CD14-positive monocyte (primary cell): ENCODE measurements around the gene LEF1. TPM values are rescaled to one million over a fixed set of nuclear protein-coding genes. Genes with fewer than 3 reads are reported as not detected.

Experiments used
- DNase-seq, 3 donors: peaks; one replicate each; pipeline ENCODE4 v3.0.0-alpha.2; 2011 to 2022
- H2AFZ ChIP-seq: 2 replicates; pipeline ENCODE4 v1.6.0; 2012; ENCODE audit warnings: mild to moderate bottlenecking, low read depth, low read length, inconsistent platforms; ENCODE audit not compliant: insufficient read depth, poor library complexity, severe bottlenecking
- H3K27ac ChIP-seq, 2 donors: 1 replicate in 1 of 2; 2 replicates in 1 of 2; pipeline ENCODE4 v1.5.1; 2012 to 2013; ENCODE audit warnings: low read length in 2 of 2, control low read depth in 1 of 2, inconsistent platforms in 1 of 2, low read depth in 1 of 2, mild to moderate bottlenecking in 1 of 2
- H3K27me3 ChIP-seq, 2 donors: one replicate each; pipeline versions ENCODE4 v1.6.0 to v1.6.1; 2011 to 2013; ENCODE audit warnings: low read length in 2 of 2; ENCODE audit not compliant: control insufficient read depth in 2 of 2, insufficient read depth in 2 of 2
- H3K36me3 ChIP-seq, 2 donors: replicated peaks in 1 of 2; 1 replicate in 1 of 2; 2 replicates in 1 of 2; pipeline versions ENCODE4 v1.5.1 to v1.6.1; 2012 to 2013; ENCODE audit warnings: low read length in 2 of 2, control low read depth in 1 of 2, inconsistent platforms in 1 of 2, mild to moderate bottlenecking in 1 of 2; ENCODE audit not compliant: insufficient read depth in 2 of 2, control insufficient read depth in 1 of 2
- H3K4me1 ChIP-seq, 2 donors: 1 replicate in 1 of 2; 2 replicates in 1 of 2; pipeline versions ENCODE4 v1.5.1 to v1.6.1; 2012 to 2013; ENCODE audit warnings: low read length in 2 of 2, control low read depth in 1 of 2, inconsistent platforms in 1 of 2, mild to moderate bottlenecking in 1 of 2, moderate library complexity in 1 of 2; ENCODE audit not compliant: insufficient read depth in 2 of 2, control insufficient read depth in 1 of 2
- H3K4me2 ChIP-seq: replicated peaks from 2 replicates; pipeline ENCODE3; 2012; ENCODE audit warnings: low read length, moderate library complexity, mild to moderate bottlenecking; ENCODE audit not compliant: poor library complexity, severe bottlenecking; ENCODE audit errors: extremely low read depth
- H3K4me3 ChIP-seq, 3 experiments: fragments of 200-600 bp in 1 of 3; sonication (generic) in 1 of 3; replicated peaks in 1 of 3; 1 replicate in 2 of 3; 2 replicates in 1 of 3; pipeline ENCODE4 v1.5.1; 2011 to 2013; ENCODE audit warnings: low read length in 3 of 3, mild to moderate bottlenecking in 3 of 3, control low read depth in 2 of 3, low read depth in 2 of 3, inconsistent platforms in 1 of 3, moderate library complexity in 1 of 3
- H3K79me2 ChIP-seq: 2 replicates; pipeline ENCODE4 v1.6.0; 2012; ENCODE audit warnings: mild to moderate bottlenecking, control low read depth, inconsistent platforms, low read length, moderate library complexity; ENCODE audit not compliant: insufficient read depth
- H3K9ac ChIP-seq: 2 replicates; pipeline ENCODE4 v1.6.0; 2017; ENCODE audit warnings: low read length, mild to moderate bottlenecking; ENCODE audit not compliant: insufficient read depth, poor library complexity, severe bottlenecking
- H3K9me3 ChIP-seq, 2 donors: replicated peaks in 1 of 2; 1 replicate in 1 of 2; 2 replicates in 1 of 2; pipeline versions ENCODE4 v1.5.1 to v1.6.1; 2012 to 2013; ENCODE audit warnings: low read length in 2 of 2, control low read depth in 1 of 2; ENCODE audit not compliant: control insufficient read depth in 1 of 2, insufficient read depth in 1 of 2
- H4K20me1 ChIP-seq: 2 replicates; pipeline ENCODE4 v1.6.0; 2012; ENCODE audit warnings: mild to moderate bottlenecking, low read length, control low read depth, moderate library complexity; ENCODE audit not compliant: insufficient read depth
- H3K27ac Mint-ChIP-seq, 7 donors: one replicate each; pipeline ENCODE4 v1.8.0; 2020; ENCODE audit warnings: mild to moderate bottlenecking in 7 of 7, mixed read lengths in 7 of 7, moderate library complexity in 6 of 7, inconsistent platforms in 2 of 7
- H3K27me3 Mint-ChIP-seq, 3 donors: one replicate each; pipeline ENCODE4 v1.8.0; 2021 to 2022; ENCODE audit warnings: low read depth in 3 of 3, mild to moderate bottlenecking in 3 of 3, mixed read lengths in 3 of 3, moderate library complexity in 3 of 3, inconsistent platforms in 1 of 3
- H3K36me3 Mint-ChIP-seq, 2 donors: one replicate each; pipeline ENCODE4 v1.8.0; 2020; ENCODE audit warnings: mixed read lengths in 2 of 2, inconsistent platforms in 1 of 2, mild to moderate bottlenecking in 1 of 2
- H3K4me1 Mint-ChIP-seq: one replicate; pipeline ENCODE4 v1.8.0; 2020; ENCODE audit warnings: mild to moderate bottlenecking, mixed read lengths
- H3K4me3 Mint-ChIP-seq, 2 donors: one replicate each; pipeline ENCODE4 v1.8.0; 2020; ENCODE audit warnings: mild to moderate bottlenecking in 2 of 2, mixed read lengths in 2 of 2, moderate library complexity in 1 of 2
- H3K9me3 Mint-ChIP-seq, 7 donors: one replicate each; pipeline ENCODE4 v1.8.0; 2020 to 2022; ENCODE audit warnings: mixed read lengths in 7 of 7, mild to moderate bottlenecking in 6 of 7, moderate library complexity in 6 of 7, inconsistent platforms in 2 of 7
- WGBS: methylation state at CpG from one replicate; pipeline ENCODE4 v1.1.5; 2013; ENCODE audit warnings: missing lambda C conversion rate; ENCODE audit not compliant: insufficient coverage; 5-methylcytosine and 5-hydroxymethylcytosine counted together
- intact Hi-C, 2 donors: fragments of 100-400 bp; cut with micrococcal nuclease; formaldehyde crosslinking; loops; one replicate each; pipeline versions ENCODE4 v1.15.0 to v1.15.1; 2023
- polyA plus RNA-seq, 3 donors: library from polyadenylated mRNA; depleted of rRNA in 1 of 3; unstranded in 2 of 3; stranded (reverse) in 1 of 3; fragments of 300-500 nt in 2 of 3; fragments of >200 nt in 1 of 3; fragmentation: Illumina TruSeq in 2 of 3; gene quantifications; 1 replicate in 2 of 3; 2 replicates in 1 of 3; pipeline ENCODE4 v1.2.3, GENCODE V29; 2012 to 2021
- TF ChIP-seq, protein P1 (sequence below): fragments of 200-600 bp; IDR thresholded peaks from one replicate; pipeline ENCODE4 v1.8.0; 2022; ENCODE audit warnings: antibody characterized with exemption, mild to moderate bottlenecking

The LEF1 gene
- polyA plus RNA-seq, 3 donors = 0.29 to 1.3 (median 0.61) TPM

DNA sequence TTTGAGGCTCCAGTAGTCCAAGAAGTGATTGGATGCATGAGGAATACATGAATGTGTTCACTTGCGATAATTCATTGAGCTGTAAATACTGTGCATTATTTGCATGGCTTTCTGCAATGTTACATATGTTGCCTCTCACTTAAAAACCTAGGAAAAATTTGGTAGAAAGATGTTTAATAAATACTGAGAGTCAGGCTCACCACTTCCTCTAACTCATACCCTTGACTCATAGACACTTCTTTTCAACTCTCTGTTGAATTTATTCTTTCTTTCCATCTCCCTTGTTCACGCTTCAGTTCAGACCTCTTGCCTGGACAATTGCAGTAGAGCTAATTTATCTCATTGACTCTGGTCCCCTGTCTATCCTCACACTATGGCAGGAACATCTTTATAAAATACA is 35.8 kb upstream of the LEF1 start:
- Mint-ChIP-seq H3K27ac (no peak overlapping the region), H3K9me3 (peaks cover 0 to 6% (median 2%) of the 10 kb centered on the region in 7 donors), H3K36me3 (no peaks in the 10 kb centered on the region), H3K4me1 (no peaks in the 10 kb centered on the region), H3K27me3 (peaks cover 1 to 4% (median 2%) of the 10 kb centered on the region in 3 donors), H3K4me3 (no peak overlapping the region)
- Histone ChIP-seq H3K4me1 (no peaks in the 10 kb centered on the region), H4K20me1 (no peaks in the 10 kb centered on the region), H3K79me2 (no peaks in the 10 kb centered on the region), H3K27me3 (no peaks in the 10 kb centered on the region), H3K27ac (no peak overlapping the region), H3K36me3 (no peaks in the 10 kb centered on the region), H3K9me3 (no peaks in the 10 kb centered on the region), H3K9ac (no peak overlapping the region), H3K4me2 (no peak overlapping the region), H2AFZ (no peak overlapping the region), H3K4me3 (no peak overlapping the region)
- TF ChIP-seq, protein P1, sequence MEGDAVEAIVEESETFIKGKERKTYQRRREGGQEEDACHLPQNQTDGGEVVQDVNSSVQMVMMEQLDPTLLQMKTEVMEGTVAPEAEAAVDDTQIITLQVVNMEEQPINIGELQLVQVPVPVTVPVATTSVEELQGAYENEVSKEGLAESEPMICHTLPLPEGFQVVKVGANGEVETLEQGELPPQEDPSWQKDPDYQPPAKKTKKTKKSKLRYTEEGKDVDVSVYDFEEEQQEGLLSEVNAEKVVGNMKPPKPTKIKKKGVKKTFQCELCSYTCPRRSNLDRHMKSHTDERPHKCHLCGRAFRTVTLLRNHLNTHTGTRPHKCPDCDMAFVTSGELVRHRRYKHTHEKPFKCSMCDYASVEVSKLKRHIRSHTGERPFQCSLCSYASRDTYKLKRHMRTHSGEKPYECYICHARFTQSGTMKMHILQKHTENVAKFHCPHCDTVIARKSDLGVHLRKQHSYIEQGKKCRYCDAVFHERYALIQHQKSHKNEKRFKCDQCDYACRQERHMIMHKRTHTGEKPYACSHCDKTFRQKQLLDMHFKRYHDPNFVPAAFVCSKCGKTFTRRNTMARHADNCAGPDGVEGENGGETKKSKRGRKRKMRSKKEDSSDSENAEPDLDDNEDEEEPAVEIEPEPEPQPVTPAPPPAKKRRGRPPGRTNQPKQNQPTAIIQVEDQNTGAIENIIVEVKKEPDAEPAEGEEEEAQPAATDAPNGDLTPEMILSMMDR = no peak
- DNase-seq = no peak
- 85% methylated on average over 1 of the region's 2 CpGs for WGBS
- intact Hi-C loops = no loop called here

DNA sequence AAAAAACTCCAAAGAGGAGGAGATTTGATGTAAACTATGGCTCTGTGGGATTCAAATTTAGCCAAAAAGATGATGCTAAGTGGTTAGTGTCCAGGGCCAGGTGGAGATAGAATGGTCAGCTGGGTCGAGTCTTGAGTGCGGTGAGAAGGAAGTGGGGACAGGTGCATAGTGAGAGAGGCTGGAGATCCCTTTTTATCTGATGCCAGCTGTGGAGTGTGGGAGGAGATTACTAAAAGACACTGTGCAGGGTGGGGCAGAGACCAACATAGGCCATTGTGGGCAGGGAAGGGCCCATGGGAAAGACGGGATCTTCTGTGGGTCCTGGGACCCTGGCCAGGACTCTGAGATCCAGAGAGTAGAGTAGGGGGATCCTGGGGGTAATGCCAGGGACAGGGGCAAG is 34.6 kb upstream of the LEF1 start:
- Histone ChIP-seq H3K27me3 (no peaks in the 10 kb centered on the region), H3K9ac (no peak overlapping the region), H3K36me3 (no peaks in the 10 kb centered on the region), H2AFZ (no peak overlapping the region), H4K20me1 (no peaks in the 10 kb centered on the region), H3K27ac (no peak overlapping the region), H3K79me2 (no peaks in the 10 kb centered on the region), H3K4me1 (no peaks in the 10 kb centered on the region), H3K4me3 (no peak overlapping the region), H3K4me2 (no peak overlapping the region), H3K9me3 (no peaks in the 10 kb centered on the region)
- WGBS = 70% methylated on average over 3 of the region's 3 CpGs
- no peak for DNase-seq
- no peaks in the 10 kb centered on the region for H3K4me1 Mint-ChIP-seq
- peaks cover 0 to 4% (median 2%) of the 10 kb centered on the region in 3 donors for H3K27me3 Mint-ChIP-seq
- peaks cover 0 to 6% (median 2%) of the 10 kb centered on the region in 7 donors for H3K9me3 Mint-ChIP-seq
- no peaks in the 10 kb centered on the region for H3K36me3 Mint-ChIP-seq
- no peak overlapping the region for H3K4me3 Mint-ChIP-seq
- TF ChIP-seq, protein P1 = no peak
- intact Hi-C loops = no loop called here
- no peak overlapping the region for H3K27ac Mint-ChIP-seq
